ENCODE data around the gene VPS35L.

VPS35L gene

GRCh38 chr16:19703172-19703889 is 147.8 kb downstream of the VPS35L start:
- H3K4me3 ChIP-seq (ENCODE audit: low read depth, low read length): no peak overlapping the region
- TF ChIP-seq CTCF (IDR thresholded peaks at IDR 0.05; ENCODE audit: low read depth, low read length): no peak

GRCh38 chr16:19704321-19705145 is 149.0 kb downstream of the VPS35L start:
- no peak for TF ChIP-seq CTCF (IDR thresholded peaks at IDR 0.05; ENCODE audit: low read depth, low read length)
- H3K4me3 ChIP-seq (ENCODE audit: low read depth, low read length): no peak overlapping the region

- no peak for TF ChIP-seq CTCF (IDR thresholded peaks at IDR 0.05; ENCODE audit: low read depth, low read length)
- H3K4me3 ChIP-seq (ENCODE audit: low read depth, low read length): no peak overlapping the region
Observed at GRCh38 chr16:19705146-19705501, 149.6 kb downstream of the VPS35L start.

- H3K4me3 ChIP-seq (ENCODE audit: low read depth, low read length): no peak overlapping the region
- TF ChIP-seq CTCF (IDR thresholded peaks at IDR 0.05; ENCODE audit: low read depth, low read length): no peak
Observed at GRCh38 chr16:19705843-19706242, 150.3 kb downstream of the VPS35L start.

GRCh38 chr16:19706846-19707245 is 151.3 kb downstream of the VPS35L start:
- H3K4me3 ChIP-seq (ENCODE audit: low read depth, low read length): no peak overlapping the region
- no peak for TF ChIP-seq CTCF (IDR thresholded peaks at IDR 0.05; ENCODE audit: low read depth, low read length)

- no peak overlapping the region for H3K4me3 ChIP-seq (ENCODE audit: low read depth, low read length)
- TF ChIP-seq CTCF (IDR thresholded peaks at IDR 0.05; ENCODE audit: low read depth, low read length): no peak
Observed at GRCh38 chr16:19707569-19708295, 152.2 kb downstream of the VPS35L start.
